ENCODE measurements around the gene MBD6. TPM values are rescaled to one million over a fixed set of nuclear protein-coding genes. Genes with fewer than 3 reads are reported as not detected.

Gene MBD6
- total RNA-seq, 1 experiment from 2014 or later, result 6.8 TPM

DNA sequence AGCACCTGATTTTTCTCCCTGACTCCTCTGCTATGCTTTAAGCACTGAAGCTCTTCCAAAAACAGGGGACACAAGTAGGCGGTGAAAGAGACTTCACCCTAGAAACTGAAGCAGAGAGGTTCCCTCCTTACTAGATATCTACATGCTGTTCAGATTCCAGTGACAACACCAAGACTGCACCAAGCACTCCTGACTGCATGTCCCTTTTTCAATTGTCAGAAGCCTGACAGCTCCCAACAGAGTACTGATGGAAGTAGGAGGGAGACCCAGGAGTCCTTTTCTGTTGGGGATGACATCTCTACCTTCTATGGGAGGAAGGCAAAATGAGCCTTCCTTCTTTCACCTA, 13.9 kb downstream of the MBD6 start:
- in situ Hi-C loops (cut with HindIII; ENCODE audit: low pct_unique_long_range_greater_than_20kb, low sequenced_read_pairs), result no loop called here
- no peak for DNase-seq (ENCODE audit: low read depth, low spot score)

DNA sequence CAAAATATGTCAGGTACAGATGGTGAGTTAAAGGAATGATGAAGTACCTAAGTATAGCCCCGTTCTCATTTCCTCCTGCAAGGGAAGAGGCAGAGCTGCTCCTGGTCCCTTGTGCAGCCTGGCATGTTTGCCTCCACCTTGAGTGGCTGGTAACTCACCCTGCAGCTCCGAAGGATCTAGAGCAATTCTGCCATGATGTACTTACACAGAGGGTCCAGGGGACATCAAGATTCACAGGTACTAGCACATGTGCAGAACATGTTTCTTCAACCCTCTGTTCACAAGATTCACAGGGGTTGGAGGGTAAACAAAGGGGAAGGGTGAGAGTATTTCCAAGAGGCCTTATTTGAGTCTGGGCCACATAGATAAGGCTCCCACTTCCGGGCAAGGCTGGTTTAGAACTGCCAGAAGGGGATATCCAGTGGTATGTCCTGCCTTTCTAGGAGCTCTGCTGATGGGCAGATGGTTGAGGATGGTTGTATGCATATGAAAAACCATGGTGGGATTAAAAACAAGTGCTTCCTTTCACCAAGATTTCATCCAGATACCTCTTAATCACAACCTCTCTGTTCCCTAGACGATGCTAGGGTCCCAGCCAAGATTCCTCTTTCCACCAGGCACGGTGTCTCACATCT, 16.6 kb downstream of the MBD6 start:
- DNase-seq (ENCODE audit: low read depth, low spot score), result no peak
- in situ Hi-C loops (cut with HindIII; ENCODE audit: low pct_unique_long_range_greater_than_20kb, low sequenced_read_pairs), result no loop called here

DNA sequence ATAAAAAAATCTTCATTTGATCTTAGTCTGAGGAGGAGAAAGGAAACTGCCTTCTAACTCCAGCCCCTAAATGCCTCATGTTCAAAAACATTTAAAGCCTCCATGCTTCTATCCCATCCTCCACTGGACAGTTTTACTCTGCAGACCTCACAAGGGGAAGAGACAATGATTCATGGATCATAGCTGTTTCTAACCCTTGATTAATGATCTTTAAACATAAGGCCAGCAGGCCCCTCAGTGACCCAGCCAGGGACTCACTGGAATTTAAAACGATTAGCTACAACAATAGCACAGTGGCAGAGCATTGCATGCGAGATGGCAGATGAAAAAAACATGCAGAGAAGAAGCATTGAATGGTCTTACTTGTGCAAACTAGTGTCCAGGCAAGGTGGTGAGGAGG, 18.4 kb downstream of the MBD6 start:
- in situ Hi-C loops (cut with HindIII; ENCODE audit: low pct_unique_long_range_greater_than_20kb, low sequenced_read_pairs), result no loop called here

DNA sequence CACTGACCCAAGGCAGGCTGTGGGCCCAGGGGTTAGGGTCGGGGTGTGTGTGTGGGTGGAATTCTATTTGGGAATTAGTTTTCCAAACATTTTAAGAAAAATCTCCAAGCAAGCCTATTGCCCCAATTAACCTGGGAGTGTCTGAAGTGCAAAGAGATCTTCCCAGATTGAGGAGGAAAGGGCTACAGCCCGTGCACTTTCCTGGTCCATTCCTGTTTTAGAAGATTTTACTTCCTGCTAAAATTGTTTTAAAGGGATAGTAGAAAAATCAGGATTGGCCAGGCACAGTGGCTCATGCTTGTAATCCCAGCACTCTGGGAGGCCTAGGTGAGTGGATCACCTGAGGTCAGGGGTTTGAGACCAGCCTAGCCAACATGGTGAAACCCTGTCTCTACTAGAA, 19.1 kb downstream of the MBD6 start:
- in situ Hi-C loops (cut with HindIII; ENCODE audit: low pct_unique_long_range_greater_than_20kb, low sequenced_read_pairs), result no loop called here
- no peak for DNase-seq (ENCODE audit: low read depth, low spot score)

More for the DNA sequence above, 18.4 kb downstream of the MBD6 start:
- no peak for DNase-seq (ENCODE audit: low read depth, low spot score)

DNA sequence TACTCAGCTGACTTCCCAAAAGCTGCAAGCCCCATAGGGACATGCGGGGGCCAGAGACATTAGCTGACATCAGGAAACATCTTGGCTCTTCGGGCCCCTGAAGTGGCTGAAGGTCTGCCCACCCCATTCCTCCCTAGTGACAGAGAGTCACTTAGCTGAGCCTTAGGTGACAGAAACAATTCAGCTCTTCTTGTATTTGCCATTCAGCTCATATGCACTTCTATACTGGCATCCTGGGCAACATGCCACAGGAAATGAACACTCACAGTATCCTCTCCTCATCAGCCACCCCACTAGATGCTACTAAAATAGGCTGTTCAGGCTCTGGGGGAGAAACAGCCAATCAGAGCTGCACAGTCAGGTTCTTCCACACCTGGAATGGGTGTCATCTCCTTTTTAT, 21.0 kb downstream of the MBD6 start:
- no peak for DNase-seq (ENCODE audit: low read depth, low spot score)
- in situ Hi-C loops (cut with HindIII; ENCODE audit: low pct_unique_long_range_greater_than_20kb, low sequenced_read_pairs), result no loop called here

DNA sequence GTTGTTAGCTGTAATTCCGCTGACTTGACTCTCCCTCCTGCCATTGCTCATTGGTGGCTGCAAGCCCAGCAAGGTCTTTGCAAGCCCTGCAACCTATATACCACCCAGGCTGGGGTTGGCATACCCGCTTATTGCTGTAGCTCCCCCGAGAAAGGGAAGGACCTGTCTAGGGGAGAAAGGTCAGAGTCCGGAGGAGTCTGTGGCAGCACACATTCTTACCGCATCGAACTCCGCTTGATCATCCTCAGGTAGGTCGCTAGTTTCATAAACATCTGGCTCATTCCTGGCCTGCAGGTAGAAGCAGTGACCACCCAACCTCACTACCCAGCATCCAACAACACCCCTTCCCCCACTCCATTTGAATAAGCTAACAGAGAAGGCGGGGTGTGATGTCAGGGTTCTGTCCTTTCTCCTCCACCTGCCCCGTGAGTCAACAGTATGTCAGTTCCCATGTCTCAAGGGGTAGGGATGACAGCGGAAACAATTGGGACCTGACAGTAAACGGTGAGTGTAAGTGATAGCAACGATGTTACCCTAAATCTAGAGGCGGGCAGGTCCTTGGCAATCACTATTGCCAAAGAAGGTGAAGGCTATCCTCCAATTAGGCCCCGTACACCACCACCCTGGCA, 23.3 kb downstream of the MBD6 start:
- in situ Hi-C loops (cut with HindIII; ENCODE audit: low pct_unique_long_range_greater_than_20kb, low sequenced_read_pairs), result no loop called here
- no peak for DNase-seq (ENCODE audit: low read depth, low spot score)

DNA sequence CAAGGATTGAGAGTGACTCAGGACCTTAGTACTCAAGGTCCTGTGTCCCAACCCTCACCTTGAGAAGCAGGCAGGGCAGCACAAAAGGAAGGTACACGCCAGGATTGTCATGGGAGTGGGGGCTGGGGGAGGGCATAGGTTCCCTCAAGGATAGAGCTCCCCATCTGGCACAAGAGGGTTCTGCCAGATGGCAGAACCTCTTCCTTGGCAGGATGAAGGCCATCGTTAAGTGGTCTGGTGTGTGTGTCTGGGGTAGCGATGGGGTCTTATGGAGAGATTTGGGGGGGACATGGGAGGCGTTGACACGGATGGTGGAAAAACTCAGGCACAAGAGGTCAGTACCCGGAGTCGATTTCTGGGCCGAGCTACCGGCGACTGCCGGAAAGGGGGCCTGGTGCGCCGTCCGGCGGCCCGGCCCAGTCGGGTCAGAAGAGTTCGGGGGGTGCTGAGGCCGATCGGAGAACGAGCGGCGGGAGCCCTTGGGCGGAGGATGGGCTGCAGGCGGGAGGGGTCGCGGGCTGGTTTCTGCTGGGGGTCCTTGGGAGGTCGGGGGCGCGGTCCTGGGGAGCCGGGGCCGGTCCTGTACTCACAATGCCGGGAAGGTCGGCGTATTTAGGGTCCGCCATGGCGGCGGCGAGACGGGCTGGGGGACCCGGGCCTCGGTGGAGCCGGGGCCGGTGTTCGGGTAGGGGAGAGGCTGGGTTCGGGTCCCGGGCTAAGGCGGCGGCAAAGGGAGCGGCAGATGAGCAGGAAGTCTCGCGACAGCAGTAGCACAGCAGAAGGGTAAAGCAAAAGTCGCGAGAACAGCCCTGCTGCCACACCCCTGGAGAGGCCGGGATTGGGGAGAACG, 24.0 kb downstream of the MBD6 start, which contains the start of gene DCTN2:
Gene DCTN2, minus strand, starts transcription at position 755 of the 850 bp plus-strand sequence. Its CDS starts 129 bp downstream, at position 626.
- peak; percentile 98 for DNase-seq (ENCODE audit: low read depth, low spot score)
- in situ Hi-C loops (cut with HindIII; ENCODE audit: low pct_unique_long_range_greater_than_20kb, low sequenced_read_pairs), result no loop called here

DNA sequence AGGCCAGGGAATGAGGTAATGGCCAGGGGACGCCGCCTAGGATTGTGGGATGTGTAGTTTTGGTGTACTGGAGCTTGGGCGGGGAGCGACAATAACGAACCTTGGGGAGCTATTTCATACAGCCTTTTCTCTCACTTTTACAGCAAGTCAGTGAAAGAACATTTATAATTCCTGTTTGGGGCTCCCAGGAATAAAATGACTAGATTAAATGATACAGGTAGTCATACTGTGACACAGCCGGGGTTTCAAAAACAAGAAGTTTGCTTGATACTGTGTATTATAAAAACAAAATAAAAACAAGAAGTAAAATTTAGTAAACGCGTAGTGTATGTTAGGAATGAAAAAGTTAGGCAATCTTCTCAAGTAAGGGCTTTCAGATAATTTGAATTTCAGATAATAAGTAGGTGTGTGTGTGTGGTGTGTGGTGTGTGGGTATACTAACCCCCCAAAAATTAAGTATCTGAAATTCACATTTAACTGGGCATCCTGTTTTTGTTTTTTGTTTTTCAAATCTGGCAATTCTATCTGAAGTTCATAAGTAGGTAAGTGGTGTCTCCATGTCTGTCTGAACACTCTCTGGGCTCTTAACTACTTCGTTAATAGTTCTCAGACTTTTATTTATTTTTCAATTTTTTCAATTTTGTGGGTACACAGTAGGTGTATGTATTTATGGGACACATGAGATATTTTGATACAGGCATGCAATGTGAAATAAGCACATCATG, 24.8 kb downstream of the MBD6 start:
- in situ Hi-C loops (cut with HindIII; ENCODE audit: low pct_unique_long_range_greater_than_20kb, low sequenced_read_pairs), result no loop called here
- DNase-seq (ENCODE audit: low read depth, low spot score), result no peak

DNA sequence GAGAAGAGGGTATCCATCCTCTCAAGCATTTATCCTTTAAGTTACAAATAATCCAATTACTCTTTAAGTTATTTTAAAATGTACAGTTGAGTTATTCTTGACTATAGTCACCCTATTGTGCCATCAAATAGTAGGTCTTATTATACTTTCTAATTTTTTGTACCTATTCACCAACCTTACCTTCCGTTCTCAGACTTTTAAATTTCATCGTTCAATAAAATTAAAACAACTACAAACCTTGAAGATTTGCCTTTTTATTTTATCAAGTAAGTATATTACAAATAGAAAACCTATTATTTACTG, 25.3 kb downstream of the MBD6 start:
- no peak for DNase-seq (ENCODE audit: low read depth, low spot score)
- in situ Hi-C loops (cut with HindIII; ENCODE audit: low pct_unique_long_range_greater_than_20kb, low sequenced_read_pairs), result no loop called here

DNA sequence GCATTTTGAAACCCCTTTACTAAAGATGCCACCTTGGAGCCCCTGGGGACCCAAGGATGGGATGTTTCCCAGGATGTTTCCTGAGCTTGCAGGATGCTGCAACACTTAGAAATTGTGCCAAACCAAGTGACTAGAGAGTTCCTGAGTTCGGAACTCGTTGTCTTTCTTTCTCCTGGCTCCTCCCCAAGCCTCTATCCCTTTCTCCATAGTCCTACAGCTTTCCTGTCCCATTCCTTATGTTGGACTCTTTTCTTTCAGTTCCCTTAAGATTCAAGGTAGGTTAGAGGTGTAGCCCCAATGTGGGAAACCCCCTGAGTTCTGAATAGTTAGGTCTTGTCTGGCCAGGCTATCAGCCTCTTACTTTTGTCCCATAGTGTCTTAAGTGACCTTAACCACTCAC, 25.9 kb downstream of the MBD6 start:
- no peak for DNase-seq (ENCODE audit: low read depth, low spot score)
- in situ Hi-C loops (cut with HindIII; ENCODE audit: low pct_unique_long_range_greater_than_20kb, low sequenced_read_pairs), result no loop called here

DNA sequence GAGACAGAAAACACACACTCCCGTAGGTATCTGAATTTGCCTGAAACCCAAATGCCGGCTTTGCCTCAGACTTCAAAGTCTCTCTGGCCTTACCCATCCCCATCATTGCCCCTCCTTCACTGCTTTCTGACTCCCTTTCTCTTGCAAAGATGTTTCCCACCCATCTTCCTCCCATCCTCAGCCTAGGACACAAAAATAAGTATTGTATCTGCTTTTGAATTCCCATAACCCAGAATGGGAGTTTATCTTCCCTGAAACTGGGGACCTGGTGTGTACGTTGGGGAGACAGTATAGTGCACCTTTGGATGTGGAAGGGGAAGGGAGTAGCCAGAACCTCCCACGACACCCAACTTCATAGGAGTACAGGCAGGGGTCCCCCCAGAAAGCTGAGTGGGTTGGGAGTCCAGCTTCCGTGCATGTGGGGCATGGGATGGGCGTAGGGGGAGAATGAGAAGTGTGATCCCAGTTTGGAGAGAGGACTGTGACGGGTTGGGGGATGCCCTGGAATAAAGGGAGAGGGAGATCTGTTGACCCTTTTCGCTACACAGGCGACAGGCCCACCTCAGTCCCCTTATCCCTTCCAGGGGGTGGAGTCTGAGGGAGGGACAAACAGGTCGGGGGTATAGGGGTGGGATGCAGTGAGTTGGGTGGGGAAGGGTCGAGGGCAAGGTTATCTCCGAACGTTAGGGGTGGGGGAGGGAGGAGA, 26.7 kb downstream of the MBD6 start:
- in situ Hi-C loops (cut with HindIII; ENCODE audit: low pct_unique_long_range_greater_than_20kb, low sequenced_read_pairs), result no loop called here
- DNase-seq (ENCODE audit: low read depth, low spot score), result no peak

DNA sequence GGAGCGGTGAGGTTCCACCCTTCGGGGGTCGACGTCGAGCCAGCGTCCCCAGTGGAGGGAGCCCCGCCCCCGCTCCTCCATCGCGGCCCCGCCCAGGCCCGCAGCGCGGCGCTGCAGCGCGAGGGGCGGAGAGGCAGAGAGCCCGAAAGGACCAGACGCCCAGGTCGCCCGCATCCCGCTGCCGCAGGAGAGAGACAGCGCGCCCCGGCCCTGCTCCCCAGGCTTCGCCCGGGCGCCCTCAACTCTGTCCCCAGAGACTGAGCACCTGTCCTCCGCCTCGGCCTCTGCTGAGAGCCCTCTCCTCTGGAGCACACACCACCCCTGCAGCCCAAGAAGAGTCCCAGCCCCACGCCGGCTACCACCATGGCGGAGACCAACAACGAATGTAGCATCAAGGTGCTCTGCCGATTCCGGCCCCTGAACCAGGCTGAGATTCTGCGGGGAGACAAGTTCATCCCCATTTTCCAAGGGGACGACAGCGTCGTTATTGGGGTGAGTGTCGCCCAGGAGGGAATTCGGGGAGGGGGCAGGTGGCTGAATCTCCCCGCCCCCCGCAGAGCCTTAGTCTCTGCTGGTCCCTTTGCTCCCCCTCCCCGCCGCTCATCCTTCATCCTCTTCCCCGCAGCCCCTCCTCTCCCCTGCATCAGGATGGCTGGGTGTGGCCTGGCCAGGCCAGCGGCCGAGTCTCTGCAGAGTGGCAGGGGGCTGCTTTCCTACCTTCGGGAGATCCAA, 27.5 kb downstream of the MBD6 start, which contains the start of gene KIF5A:
Gene KIF5A, plus strand, starts transcription at position 136 of the 732 bp plus-strand sequence. Its CDS starts 228 bp downstream, at position 364.
- in situ Hi-C loops (cut with HindIII; ENCODE audit: low pct_unique_long_range_greater_than_20kb, low sequenced_read_pairs), result no loop called here

DNA sequence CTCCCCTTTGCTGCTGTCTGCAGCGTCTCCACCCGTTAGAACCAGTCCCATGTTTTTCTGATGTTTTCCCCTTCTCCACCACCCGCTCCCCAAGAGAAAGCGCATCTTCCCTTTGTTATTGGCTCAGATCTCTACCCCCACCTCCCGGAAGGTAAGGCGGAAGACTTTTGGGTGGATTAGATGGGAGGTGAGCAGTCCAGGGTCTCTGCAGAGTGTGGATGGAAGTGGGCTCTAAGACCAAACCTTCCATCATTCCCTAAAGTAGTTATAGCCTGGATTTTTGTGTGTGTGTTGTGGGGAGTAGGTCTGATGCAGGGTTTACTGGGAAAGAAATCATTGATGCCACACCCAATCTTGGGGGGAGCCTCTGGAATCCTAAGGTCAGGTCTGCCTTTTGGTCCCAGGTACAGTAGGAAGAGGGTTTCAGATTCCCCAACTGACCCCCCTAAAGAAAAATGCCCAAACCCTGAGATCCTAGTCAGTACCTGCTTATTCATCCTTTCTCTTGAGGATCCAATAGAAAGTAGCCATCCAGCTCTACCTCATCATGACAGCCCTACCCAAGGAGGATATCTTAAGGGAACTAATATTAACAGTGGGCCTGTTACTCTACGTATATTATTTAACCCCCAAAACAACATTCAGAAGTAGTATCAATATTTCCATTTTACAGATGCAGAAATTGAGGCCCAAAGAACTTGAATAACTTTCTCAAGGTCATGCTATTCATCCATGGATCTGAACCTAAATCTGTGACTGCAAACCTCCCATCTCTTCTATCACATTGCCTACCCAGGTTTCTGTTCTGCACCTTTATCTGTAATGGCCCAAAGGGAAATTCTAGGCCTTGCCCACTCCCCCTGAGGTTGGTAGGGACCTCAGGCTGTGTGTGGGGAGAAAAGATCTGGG, 28.3 kb downstream of the MBD6 start:
- in situ Hi-C loops (cut with HindIII; ENCODE audit: low pct_unique_long_range_greater_than_20kb, low sequenced_read_pairs), result no loop called here
- DNase-seq (ENCODE audit: low read depth, low spot score), result no peak

More for the DNA sequence above, 27.5 kb downstream of the MBD6 start, which contains the start of gene KIF5A:
- peak; percentile 38 for DNase-seq (ENCODE audit: low read depth, low spot score)

DNA sequence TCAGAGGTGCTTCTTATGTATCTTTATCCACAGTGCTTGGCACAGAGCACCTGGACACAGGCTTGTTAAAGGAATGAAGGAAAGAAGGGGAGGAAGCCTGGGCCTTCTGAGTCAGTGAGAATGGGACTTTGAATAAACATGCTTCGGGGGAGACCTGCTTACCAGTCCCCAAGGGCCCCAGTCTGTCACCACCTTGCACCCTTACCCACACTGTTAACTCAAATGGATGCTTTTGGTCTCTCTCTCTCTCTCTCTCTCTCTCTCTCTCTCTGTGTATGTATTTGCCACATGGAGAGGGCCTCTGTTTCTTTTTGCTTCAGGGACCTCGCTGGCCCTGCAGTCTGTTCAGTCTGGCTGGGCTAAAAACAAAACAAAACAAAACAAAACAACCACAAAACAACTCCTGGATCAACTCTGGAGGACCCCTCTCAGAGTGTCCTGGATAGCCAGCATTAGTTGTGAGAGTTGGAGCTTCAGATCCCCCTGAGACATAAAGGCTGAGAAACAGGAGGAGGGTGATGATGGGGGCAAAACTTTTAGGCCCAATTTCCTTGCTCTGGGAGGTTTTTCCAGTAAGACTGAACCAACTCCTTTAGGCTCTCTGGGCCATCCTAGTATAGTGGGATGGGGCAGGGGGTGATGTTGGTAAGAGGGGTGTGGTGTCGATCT, 29.1 kb downstream of the MBD6 start:
- in situ Hi-C loops (cut with HindIII; ENCODE audit: low pct_unique_long_range_greater_than_20kb, low sequenced_read_pairs), result no loop called here
- DNase-seq (ENCODE audit: low read depth, low spot score), result no peak

DNA sequence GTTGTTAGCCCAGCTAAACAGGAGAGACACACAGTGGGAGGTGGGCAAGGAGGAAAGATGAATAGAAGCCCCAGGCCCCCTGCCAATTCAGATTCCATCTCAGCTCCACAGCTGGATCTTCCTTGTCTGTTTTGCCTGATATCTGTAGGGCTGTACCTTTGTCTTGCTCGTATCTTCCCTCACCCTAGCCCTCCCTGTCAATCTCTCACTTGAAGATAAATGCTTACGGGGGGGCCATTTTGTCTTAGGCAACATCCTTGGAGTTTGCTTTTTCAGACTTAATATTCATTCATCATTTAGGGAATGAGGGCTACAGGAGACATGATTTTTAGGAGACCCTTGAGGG, 29.7 kb downstream of the MBD6 start:
- in situ Hi-C loops (cut with HindIII; ENCODE audit: low pct_unique_long_range_greater_than_20kb, low sequenced_read_pairs), result no loop called here
- no peak for DNase-seq (ENCODE audit: low read depth, low spot score)
